HG02623 (cell line): ENCODE data around the gene EXOC6B.

Source experiments
- ATAC-seq: cut with Tn5 transposase; IDR thresholded peaks from one replicate; pipeline ENCODE4 v1.9.1; 2021; ENCODE audit warnings: moderate library complexity; ENCODE audit not compliant: unreplicated experiment

The EXOC6B gene

GRCh38 chr2:72744049-72744448 is 81.8 kb downstream of the EXOC6B start:
- ATAC-seq, result no peak

GRCh38 chr2:72743481-72743880 is 82.4 kb downstream of the EXOC6B start:
- no peak for ATAC-seq

- no peak for ATAC-seq
Measured at GRCh38 chr2:72738096-72738495, 87.7 kb downstream of the EXOC6B start.

- ATAC-seq, result no peak
Measured at GRCh38 chr2:72734432-72734831, 91.4 kb downstream of the EXOC6B start.

GRCh38 chr2:72731116-72731515 is 94.7 kb downstream of the EXOC6B start:
- no peak for ATAC-seq

GRCh38 chr2:72727356-72727755 is 98.5 kb downstream of the EXOC6B start:
- no peak for ATAC-seq

GRCh38 chr2:72723769-72724370 is 102.0 kb downstream of the EXOC6B start:
- no peak for ATAC-seq

GRCh38 chr2:72722492-72723070 is 103.3 kb downstream of the EXOC6B start:
- no peak for ATAC-seq

GRCh38 chr2:72719416-72719815 is 106.4 kb downstream of the EXOC6B start:
- ATAC-seq, result no peak

GRCh38 chr2:72718876-72719275 is 107.0 kb downstream of the EXOC6B start:
- ATAC-seq, result no peak

- ATAC-seq, result no peak
Measured at GRCh38 chr2:72716601-72717000, 109.2 kb downstream of the EXOC6B start.

GRCh38 chr2:72713857-72714256 is 112.0 kb downstream of the EXOC6B start:
- no peak for ATAC-seq

GRCh38 chr2:72712977-72713376 is 112.9 kb downstream of the EXOC6B start:
- no peak for ATAC-seq

GRCh38 chr2:72712304-72712703 is 113.5 kb downstream of the EXOC6B start:
- ATAC-seq, result no peak

GRCh38 chr2:72710418-72711152 is 115.2 kb downstream of the EXOC6B start:
- no peak for ATAC-seq

- no peak for ATAC-seq
Measured at GRCh38 chr2:72708236-72708635, 117.6 kb downstream of the EXOC6B start.

GRCh38 chr2:72698300-72698699 is 127.5 kb downstream of the EXOC6B start:
- ATAC-seq, result no peak

GRCh38 chr2:72696559-72696958 is 129.3 kb downstream of the EXOC6B start:
- ATAC-seq, result no peak

GRCh38 chr2:72695676-72696075 is 130.2 kb downstream of the EXOC6B start:
- ATAC-seq, result no peak

GRCh38 chr2:72694715-72695496 is 130.9 kb downstream of the EXOC6B start:
- ATAC-seq, result no peak

GRCh38 chr2:72689579-72690195 is 136.1 kb downstream of the EXOC6B start:
- ATAC-seq, result no peak
